AG04450 (cell line): ENCODE measurements around the gene DDX51. TPM values are rescaled to one million over a fixed set of nuclear protein-coding genes. Genes with fewer than 3 reads are reported as not detected.

Experiments
- CTCF ChIA-PET: fragments of 300-600, 350-600 bp; formaldehyde crosslinking; extraction: SDS; loops from one replicate; lab custom pipeline; 2022; ENCODE audit warnings: antibody characterized with exemption, inconsistent platforms; lab: Charles Lee
- POLR2A ChIA-PET: fragments of 350-600 bp; formaldehyde crosslinking; extraction: SDS; loops from one replicate; lab custom pipeline; 2021; ENCODE audit warnings: antibody characterized with exemption, inconsistent platforms; lab: Yijun Ruan, JAX
- DNase-seq: peaks from one replicate; pipeline ENCODE4 v3.0.0-alpha.2; 2011; ENCODE audit warnings: low read depth, low spot score
- H3K27ac ChIP-seq: one replicate; pipeline ENCODE4 v1.5.1; 2012; ENCODE audit warnings: low read depth, low read length, control low read depth
- H3K27me3 ChIP-seq: one replicate; pipeline ENCODE4 v1.6.0; 2012; ENCODE audit warnings: low read length; ENCODE audit not compliant: control insufficient read depth, insufficient read depth
- H3K4me3 ChIP-seq: 2 replicates; pipeline ENCODE4 v1.5.1; 2011; ENCODE audit warnings: mild to moderate bottlenecking, low read depth, low read length, control low read depth
- H3K9me3 ChIP-seq: 2 replicates; pipeline ENCODE4 v1.5.1; 2012; ENCODE audit warnings: low read length; ENCODE audit not compliant: control insufficient read depth, insufficient read depth
- polyA plus RNA-seq: library from polyadenylated mRNA; depleted of rRNA; stranded (reverse); fragments of >200 nt; gene quantifications from 2 replicates; pipeline ENCODE4 v1.2.3, GENCODE V29; 2011
- TF ChIP-seq, protein P1 (sequence below): IDR thresholded peaks from 2 replicates; pipeline ENCODE4 v1.5.1; 2011; ENCODE audit warnings: low read depth, low read length, control low read depth, inconsistent platforms

The DDX51 gene
- polyA plus RNA-seq, 1 experiment, result 4.5 TPM

GRCh38 chr12:132147423-132148367, 3.6 kb upstream of the DDX51 start:
- H3K4me3 ChIP-seq, result no peak overlapping the region
- ChIA-PET POLR2A (interaction anchor here (1.9 kb wide), 1 partner anchor 15 kb away, joined by 6 read pairs; no protein-coding TSS in a partner anchor), CTCF (no interaction called here)
- DNase-seq, result no peak
- H3K9me3 ChIP-seq, result no peaks in the 10 kb centered on the region; the same call in 1 of the 2 replicates
- TF ChIP-seq, protein P1, sequence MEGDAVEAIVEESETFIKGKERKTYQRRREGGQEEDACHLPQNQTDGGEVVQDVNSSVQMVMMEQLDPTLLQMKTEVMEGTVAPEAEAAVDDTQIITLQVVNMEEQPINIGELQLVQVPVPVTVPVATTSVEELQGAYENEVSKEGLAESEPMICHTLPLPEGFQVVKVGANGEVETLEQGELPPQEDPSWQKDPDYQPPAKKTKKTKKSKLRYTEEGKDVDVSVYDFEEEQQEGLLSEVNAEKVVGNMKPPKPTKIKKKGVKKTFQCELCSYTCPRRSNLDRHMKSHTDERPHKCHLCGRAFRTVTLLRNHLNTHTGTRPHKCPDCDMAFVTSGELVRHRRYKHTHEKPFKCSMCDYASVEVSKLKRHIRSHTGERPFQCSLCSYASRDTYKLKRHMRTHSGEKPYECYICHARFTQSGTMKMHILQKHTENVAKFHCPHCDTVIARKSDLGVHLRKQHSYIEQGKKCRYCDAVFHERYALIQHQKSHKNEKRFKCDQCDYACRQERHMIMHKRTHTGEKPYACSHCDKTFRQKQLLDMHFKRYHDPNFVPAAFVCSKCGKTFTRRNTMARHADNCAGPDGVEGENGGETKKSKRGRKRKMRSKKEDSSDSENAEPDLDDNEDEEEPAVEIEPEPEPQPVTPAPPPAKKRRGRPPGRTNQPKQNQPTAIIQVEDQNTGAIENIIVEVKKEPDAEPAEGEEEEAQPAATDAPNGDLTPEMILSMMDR, result no peak
- H3K27me3 ChIP-seq, result no peaks in the 10 kb centered on the region
- H3K27ac ChIP-seq, result no peak overlapping the region

GRCh38 chr12:132146772-132147422, 2.8 kb upstream of the DDX51 start:
- DNase-seq, result no peak
- no peak overlapping the region for H3K4me3 ChIP-seq
- H3K27ac ChIP-seq, result no peak overlapping the region
- H3K9me3 ChIP-seq, result no peaks in the 10 kb centered on the region; the same call in 1 of the 2 replicates
- no peaks in the 10 kb centered on the region for H3K27me3 ChIP-seq
- ChIA-PET CTCF (no interaction called here), POLR2A (interaction anchor here (1.9 kb wide), 1 partner anchor 15 kb away, joined by 6 read pairs; no protein-coding TSS in a partner anchor)
- TF ChIP-seq, protein P1, result no peak

GRCh38 chr12:132146098-132146497, 2.0 kb upstream of the DDX51 start:
- no peak overlapping the region for H3K4me3 ChIP-seq
- TF ChIP-seq, protein P1, result no peak
- H3K27ac ChIP-seq, result no peak overlapping the region
- POLR2A ChIA-PET, result interaction anchor here (1.9 kb wide), 1 partner anchor 16 kb away, joined by 6 read pairs; no protein-coding TSS in a partner anchor
- peaks cover 2% of the 10 kb centered on the region; the same call in 1 of the 2 replicates for H3K9me3 ChIP-seq
- DNase-seq, result no peak
- no peaks in the 10 kb centered on the region for H3K27me3 ChIP-seq
- CTCF ChIA-PET, result no interaction called here

- peak overlapping the region; percentile 83 for H3K4me3 ChIP-seq
- ChIA-PET POLR2A (no interaction called here), CTCF (interaction anchor here (1.1 kb wide), 1 partner anchor 8 kb away, joined by 6 read pairs; no protein-coding TSS in a partner anchor)
- DNase-seq, result no peak
- TF ChIP-seq, protein P1, result no peak
- H3K27ac ChIP-seq, result no peak overlapping the region
- no peaks in the 10 kb centered on the region for H3K27me3 ChIP-seq
- H3K9me3 ChIP-seq, result peaks cover 3% of the 10 kb centered on the region; the same call in 1 of the 2 replicates
These were observed 1.2 kb upstream of the DDX51 start for GRCh38 chr12:132145334-132145733.
